ENCODE results near the gene FAM241A. TPM values are rescaled to one million over a fixed set of nuclear protein-coding genes. Genes with fewer than 3 reads are reported as not detected.
"Not testable (repeated sequence)": the region's sequence is repeated elsewhere in the genome, so short reads cannot be mapped to it uniquely, and the experiment has no call there.

FAM241A gene
- total and polyA plus RNA-seq, 2 of the 13 experiments (the other 11 are each of a cell fraction or from before 2014, with no cell fraction given) = 0.61 to 0.69 TPM

GRCh38 chr4:112170451-112170993, 25.3 kb downstream of the FAM241A start (continued):
- TF ChIP-seq ZKSCAN1 (IDR thresholded peaks at IDR 0.05; ENCODE audit: low read length) (0 out of 2 replicates have a peak, but pooled peaks have one; percentile 33), HOMEZ (CRISPR knock-in tag; IDR thresholded peaks at IDR 0.05; ENCODE audit: low read depth) (peak; percentile 59; the same call in 1 of the 2 replicates), NFYB (CRISPR knock-in tag; IDR thresholded peaks at IDR 0.05) (no peak), ZNF121 (CRISPR knock-in tag; IDR thresholded peaks at IDR 0.05) (no peak)

DNA sequence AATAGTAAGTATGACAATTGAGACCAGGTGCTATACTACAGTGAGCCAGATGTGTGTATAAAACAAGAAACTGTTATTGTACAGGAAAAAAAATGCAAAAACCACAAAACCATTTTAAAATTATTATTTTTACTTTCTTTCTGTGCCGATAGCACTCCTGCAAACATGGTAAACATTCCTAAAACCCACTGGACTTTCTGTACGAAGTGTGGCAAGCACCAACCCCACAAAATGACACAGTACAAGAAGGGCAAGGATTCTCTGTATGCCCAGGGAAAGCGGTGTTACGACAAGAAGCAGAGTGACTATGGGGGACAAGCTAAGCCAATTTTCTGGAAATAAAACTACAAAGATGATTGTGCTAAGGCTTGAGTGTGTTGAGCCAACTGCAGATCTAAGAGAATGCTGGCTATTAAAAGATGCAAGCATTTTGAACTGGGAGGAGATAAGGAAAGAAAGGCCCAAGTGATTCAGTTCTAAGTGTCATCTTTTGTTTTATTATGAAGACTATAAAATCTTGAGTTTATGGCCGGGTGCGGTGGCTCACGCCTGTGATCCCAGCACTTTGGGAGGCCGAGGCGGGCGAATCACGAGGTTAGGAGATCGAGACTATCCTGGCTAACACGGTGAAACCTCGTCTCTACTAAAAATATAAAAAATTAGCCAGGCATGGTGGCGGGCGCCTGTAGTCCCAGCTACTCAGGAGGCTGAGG, 26.0 kb downstream of the FAM241A start:
- ATAC-seq; H3K27ac ChIP-seq (ENCODE audit: extremely low read length, insufficient read depth, low read length); H3K4me2 ChIP-seq (ENCODE audit: low read depth, low read length); H3K79me2 ChIP-seq (ENCODE audit: insufficient read depth, low read length); H3K4me1 ChIP-seq (ENCODE audit: insufficient read depth, low read length); H3K9ac ChIP-seq (ENCODE audit: insufficient read depth, low read depth, low read length); H3K27me3 ChIP-seq (ENCODE audit: control insufficient read depth in 1 of 2, insufficient read depth in 2 of 2, low read length in 2 of 2); POLR2A ChIA-PET; intact Hi-C loops (cut with micrococcal nuclease; ENCODE audit: unreplicated experiment); BruUV-seq (replicated peaks); H3K36me3 ChIP-seq (replicated peaks in 1 of 2; ENCODE audit: control insufficient read depth in 1 of 2, insufficient read depth in 2 of 2, low read length in 2 of 2); H3K9me3 ChIP-seq (ENCODE audit: low read length); DNase-seq (ENCODE audit: low spot score); H2AFZ ChIP-seq (ENCODE audit: low read length); in situ Hi-C loops (cut with HindIII; ENCODE audit: extremely low pct_ligation_motif_present, low pct_unique_long_range_greater_than_20kb); H4K20me1 ChIP-seq (ENCODE audit: insufficient read depth, low read length); CTCF ChIA-PET (ENCODE audit: low intra/inter-chr PET ratio, low total read pairs); H3K4me3 ChIP-seq (replicated peaks in 1 of 3; ENCODE audit: insufficient read depth in 1 of 3, low read depth in 2 of 3, low read length in 3 of 3); FAIRE-seq: not testable (repeated sequence)
- 96% methylated on average over 16 of the region's 16 CpGs for whole genome bisulfite sequencing (ENCODE audit: low lambda C conversion rate)

- Histone ChIP-seq H4K20me1 (ENCODE audit: insufficient read depth, low read length) (no peaks in the 10 kb centered on the region), H3K27ac (ENCODE audit: extremely low read length, insufficient read depth, low read length) (no peak overlapping the region), H3K79me2 (ENCODE audit: insufficient read depth, low read length) (no peaks in the 10 kb centered on the region), H3K4me3 (replicated peaks in 1 of 3; ENCODE audit: insufficient read depth in 1 of 3, low read depth in 2 of 3, low read length in 3 of 3) (no peak overlapping the region), H3K9me3 (ENCODE audit: low read length) (no peaks in the 10 kb centered on the region), H2AFZ (ENCODE audit: low read length) (no peak overlapping the region), H3K9ac (ENCODE audit: insufficient read depth, low read depth, low read length) (no peak overlapping the region), H3K4me1 (ENCODE audit: insufficient read depth, low read length) (no peaks in the 10 kb centered on the region), H3K4me2 (ENCODE audit: low read depth, low read length) (no peak overlapping the region), H3K27me3 (ENCODE audit: control insufficient read depth in 1 of 2, insufficient read depth in 2 of 2, low read length in 2 of 2) (no peaks in the 10 kb centered on the region; a peak in 1 of 5 replicates), H3K36me3 (replicated peaks in 1 of 2; ENCODE audit: control insufficient read depth in 1 of 2, insufficient read depth in 2 of 2, low read length in 2 of 2) (no peaks in the 10 kb centered on the region; a peak in 1 of 5 replicates)
- WGBS (ENCODE audit: low lambda C conversion rate) = 85% methylated on average over 1 of the region's 1 CpG
- FAIRE-seq (no peak), DNase-seq (ENCODE audit: low spot score) (no peak), ATAC-seq (no peak)
- in situ Hi-C loops (cut with HindIII; ENCODE audit: extremely low pct_ligation_motif_present, low pct_unique_long_range_greater_than_20kb) = no loop called here
- TF ChIP-seq ZBTB21 (CRISPR knock-in tag; IDR thresholded peaks at IDR 0.05) = no peak
- no peak for TF ChIP-seq ZNF468 (CRISPR knock-in tag; IDR thresholded peaks at IDR 0.05)
- TF ChIP-seq, protein P1, sequence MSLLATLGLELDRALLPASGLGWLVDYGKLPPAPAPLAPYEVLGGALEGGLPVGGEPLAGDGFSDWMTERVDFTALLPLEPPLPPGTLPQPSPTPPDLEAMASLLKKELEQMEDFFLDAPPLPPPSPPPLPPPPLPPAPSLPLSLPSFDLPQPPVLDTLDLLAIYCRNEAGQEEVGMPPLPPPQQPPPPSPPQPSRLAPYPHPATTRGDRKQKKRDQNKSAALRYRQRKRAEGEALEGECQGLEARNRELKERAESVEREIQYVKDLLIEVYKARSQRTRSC (CRISPR knock-in tag; IDR thresholded peaks at IDR 0.05; ENCODE audit: low read depth) = no peak
- no peak for TF ChIP-seq HMGA1 (CRISPR knock-in tag; conservative IDR thresholded peaks at IDR 0.05)
- TF ChIP-seq SSRP1 (CRISPR knock-in tag; IDR thresholded peaks at IDR 0.05) = no peak
- TF ChIP-seq ZNF17 (CRISPR knock-in tag; IDR thresholded peaks at IDR 0.05) = no peak
- TF ChIP-seq FOXK1 (CRISPR knock-in tag; IDR thresholded peaks at IDR 0.05; ENCODE audit: borderline replicate concordance, low read depth) = no peak
- no peak for TF ChIP-seq MIER3 (CRISPR knock-in tag; IDR thresholded peaks at IDR 0.05; ENCODE audit: borderline replicate concordance)
- TF ChIP-seq MBD4 (IDR thresholded peaks at IDR 0.05; ENCODE audit: borderline replicate concordance, low read length) = no peak
- TF ChIP-seq DDIT3 (CRISPR knock-in tag; IDR thresholded peaks at IDR 0.05) = no peak
- CTCF ChIA-PET (ENCODE audit: low intra/inter-chr PET ratio, low total read pairs) = no interaction called here
- BruUV-seq (replicated peaks) = no TSS peak
- POLR2A ChIA-PET = no interaction called here
- intact Hi-C loops (cut with micrococcal nuclease; ENCODE audit: unreplicated experiment) = no loop called here
Measured at GRCh38 chr4:112172180-112172579, 26.9 kb downstream of the FAM241A start.

Measured in HepG2 (cell line).